Measurements from ENCODE around the gene FAM13A. TPM values are rescaled to one million over a fixed set of nuclear protein-coding genes. Genes with fewer than 3 reads are reported as not detected.

The FAM13A gene
- total and polyA plus RNA-seq, 9 of the 15 experiments (the other 6 are each of a cell fraction or from before 2014, with no cell fraction given), result 11.3 to 23.3 (median 14.7) TPM

GRCh38 chr4:88823058-88823919, 233.7 kb downstream of the FAM13A start (continued):
- TF ChIP-seq RFX5 (IDR thresholded peaks at IDR 0.05; ENCODE audit: low read depth, low read length), result no peak
- no peak; the same call in none of the 2 replicates for TF ChIP-seq ZBTB9 (CRISPR knock-in tag; IDR thresholded peaks at IDR 0.05)
- TF ChIP-seq RREB1 (CRISPR knock-in tag; IDR thresholded peaks at IDR 0.05), result no peak
- peak; percentile 81 for TF ChIP-seq PKNOX1 (IDR thresholded peaks at IDR 0.05)
- no peak for TF ChIP-seq ATF4 (CRISPR knock-in tag; IDR thresholded peaks at IDR 0.05)
- no peak for TF ChIP-seq HCFC1 (IDR thresholded peaks at IDR 0.05; ENCODE audit: low read depth, low read length)
- TF ChIP-seq KAT7 (CRISPR knock-in tag; IDR thresholded peaks at IDR 0.05; ENCODE audit: borderline replicate concordance), result no peak; the same call in 1 of the 2 replicates
- no peak for TF ChIP-seq NR3C1 (CRISPR knock-in tag; IDR thresholded peaks at IDR 0.05)
- TF ChIP-seq HDAC2 (IDR thresholded peaks at IDR 0.05), result peak; percentile 91
- TF ChIP-seq ZNF586 (CRISPR knock-in tag; conservative IDR thresholded peaks at IDR 0.05), result no peak
- TF ChIP-seq C11orf30 (IDR thresholded peaks at IDR 0.05; ENCODE audit: low read depth), result no peak
- TF ChIP-seq TBL1XR1 (IDR thresholded peaks at IDR 0.05; ENCODE audit: low read length in 2 of 2), result 0 out of 4 replicates have a peak, but pooled peaks of 1 of the 2 experiments have one; percentile 16
- TF ChIP-seq TSC22D4 (tag; IDR thresholded peaks at IDR 0.05), result no peak
- TF ChIP-seq CREB3L1 (IDR thresholded peaks at IDR 0.05; ENCODE audit: borderline replicate concordance, low read depth), result no peak

Measured in K562 (cell line).